ENCODE results near the gene LAMC2. TPM values are rescaled to one million over a fixed set of nuclear protein-coding genes. Genes with fewer than 3 reads are reported as not detected.

LAMC2 gene
- total RNA-seq, 1 donor from 2014 or later, result 3.0 TPM

GRCh38 chr1:183285256-183285655, 99.2 kb downstream of the LAMC2 start:
- DNase-seq (ENCODE audit: low read depth in 2 of 2), result no peak

- no peak for DNase-seq (ENCODE audit: low read depth in 2 of 2)
Measured at GRCh38 chr1:183285746-183286145, 99.7 kb downstream of the LAMC2 start.

GRCh38 chr1:183287191-183287675, 101.2 kb downstream of the LAMC2 start:
- peak; percentile 64 to 99 for DNase-seq (ENCODE audit: low read depth in 2 of 2)

GRCh38 chr1:183288583-183288982, 102.5 kb downstream of the LAMC2 start:
- DNase-seq (ENCODE audit: low read depth in 2 of 2), result no peak

- DNase-seq (ENCODE audit: low read depth in 2 of 2), result no peak
Measured at GRCh38 chr1:183289051-183289496, 103.0 kb downstream of the LAMC2 start.

- DNase-seq (ENCODE audit: low read depth in 2 of 2), result no peak
Measured at GRCh38 chr1:183290628-183291027, 104.6 kb downstream of the LAMC2 start.

- no peak for DNase-seq (ENCODE audit: low read depth in 2 of 2)
Measured at GRCh38 chr1:183291216-183291762, 105.2 kb downstream of the LAMC2 start.

- peak; percentile 72 to 92 for DNase-seq (ENCODE audit: low read depth in 2 of 2)
Measured at GRCh38 chr1:183291802-183292514, 105.9 kb downstream of the LAMC2 start.

GRCh38 chr1:183293241-183293640, 107.2 kb downstream of the LAMC2 start:
- no peak for DNase-seq (ENCODE audit: low read depth in 2 of 2)

- DNase-seq (ENCODE audit: low read depth in 2 of 2), result no peak
Measured at GRCh38 chr1:183293876-183294275, 107.8 kb downstream of the LAMC2 start.

Other genes starting within 250 kb of the LAMC2 start
- gene SHCBP1L, start 233.1 kb upstream of the LAMC2 start, total RNA-seq, result not detected in 2 replicates
- gene LAMC1, start 162.8 kb upstream of the LAMC2 start, total RNA-seq, result 240 and 248 TPM in 2 replicates
- gene NMNAT2, start 232.1 kb downstream of the LAMC2 start, total RNA-seq, result 0.20 and 0.22 TPM in 2 replicates